Neural crest cell (in vitro differentiated cells): ENCODE measurements around the gene TEDC1. TPM values are rescaled to one million over a fixed set of nuclear protein-coding genes. Genes with fewer than 3 reads are reported as not detected.

Experiments used
- DNase-seq: peaks from one replicate; pipeline ENCODE4 v3.0.0; 2021; ENCODE audit warnings: low read depth, mixed read lengths, low spot score
- H3K27ac Mint-ChIP-seq: one replicate; pipeline ENCODE4 v1.8.0; 2021; ENCODE audit warnings: mild to moderate bottlenecking, mixed read lengths; ENCODE audit not compliant: unreplicated experiment
- H3K27me3 Mint-ChIP-seq: 2 replicates; pipeline ENCODE4 v1.8.0; 2021; ENCODE audit warnings: low read depth, mild to moderate bottlenecking, mixed read lengths
- H3K36me3 Mint-ChIP-seq: 2 replicates; pipeline ENCODE4 v1.8.0; 2021; ENCODE audit warnings: low read depth, mild to moderate bottlenecking, mixed read lengths
- H3K4me1 Mint-ChIP-seq: 2 replicates; pipeline ENCODE4 v1.8.0; 2021; ENCODE audit warnings: mixed read lengths
- H3K4me3 Mint-ChIP-seq: one replicate; pipeline ENCODE4 v1.8.0; 2021; ENCODE audit warnings: mild to moderate bottlenecking, mixed read lengths
- H3K9me3 Mint-ChIP-seq: 2 replicates; pipeline ENCODE4 v1.8.0; 2021; ENCODE audit warnings: mixed read lengths
- total RNA-seq: library from RNA; stranded (reverse); gene quantifications from 2 replicates; pipeline ENCODE4 v1.2.1, GENCODE V29; 2021
- TF ChIP-seq, protein P1 (sequence below): fragments of 200-600 bp; sonication (generic); conservative IDR thresholded peaks from 2 replicates; pipeline ENCODE4 v1.5.0; 2021; ENCODE audit warnings: antibody characterized with exemption, mild to moderate bottlenecking

Gene TEDC1
- total RNA-seq, 1 donor from 2014 or later, result 44.9 TPM

DNA sequence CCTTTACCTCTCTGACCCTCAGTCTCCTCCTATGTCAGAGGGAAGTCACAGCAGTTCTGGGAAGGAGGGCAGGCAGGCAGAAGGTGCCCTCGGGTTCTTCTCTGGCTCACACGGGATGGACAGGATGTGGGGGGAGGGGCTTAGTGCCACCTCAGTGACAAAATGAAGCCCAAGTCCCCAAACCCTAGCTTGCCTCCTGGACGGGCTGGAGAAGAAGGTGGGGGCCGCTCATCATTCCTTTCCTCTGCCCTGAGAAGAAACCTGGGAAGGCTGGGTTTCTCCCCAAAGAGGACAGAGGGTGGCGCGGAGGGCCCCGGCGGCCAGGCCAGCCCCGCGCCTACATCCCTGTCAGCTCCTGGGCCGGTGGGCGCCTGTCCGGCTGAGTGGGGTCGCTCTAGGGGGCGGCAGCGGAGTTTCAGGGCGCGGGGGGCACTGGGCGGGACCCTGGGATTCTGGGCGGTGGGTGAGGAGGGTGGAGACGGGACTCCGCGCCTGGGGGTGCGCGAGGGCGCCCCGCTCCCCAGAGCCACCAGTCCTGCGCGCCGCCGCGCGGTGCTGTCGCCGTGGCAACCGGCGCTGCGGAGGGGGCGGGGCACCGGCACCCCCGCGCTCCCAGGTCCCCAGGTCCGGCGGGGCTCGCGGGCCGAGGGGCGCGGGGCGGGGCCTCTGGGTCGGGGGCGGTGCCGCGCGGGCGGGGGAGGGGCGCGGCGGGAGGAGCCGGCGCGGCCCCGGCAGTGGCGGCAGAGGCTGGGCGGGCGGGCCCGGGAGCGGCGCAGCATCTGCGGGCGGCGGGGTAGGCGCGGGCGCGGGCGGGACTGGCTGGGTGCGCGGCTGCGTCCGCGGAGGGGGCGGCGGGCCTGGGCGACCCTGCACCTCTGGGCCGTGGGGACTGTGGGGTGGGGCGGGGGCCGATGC lies 35.1 kb downstream of the TEDC1 start, which contains the start of gene TMEM121:
Gene TMEM121, plus strand, starts transcription at position 723 of the 915 bp plus-strand sequence. CDS start 2,252 bp downstream, outside the sequence.
- no peak within 1 kb of the TSS for H3K27ac Mint-ChIP-seq
- peaks cover 32% of the 10 kb centered on the region for H3K27me3 Mint-ChIP-seq
- no peaks in the 10 kb centered on the region for H3K36me3 Mint-ChIP-seq
- no peaks in the 10 kb centered on the region for H3K9me3 Mint-ChIP-seq
- peak within 1 kb of the TSS; percentile 80 for H3K4me3 Mint-ChIP-seq
- TF ChIP-seq, protein P1, sequence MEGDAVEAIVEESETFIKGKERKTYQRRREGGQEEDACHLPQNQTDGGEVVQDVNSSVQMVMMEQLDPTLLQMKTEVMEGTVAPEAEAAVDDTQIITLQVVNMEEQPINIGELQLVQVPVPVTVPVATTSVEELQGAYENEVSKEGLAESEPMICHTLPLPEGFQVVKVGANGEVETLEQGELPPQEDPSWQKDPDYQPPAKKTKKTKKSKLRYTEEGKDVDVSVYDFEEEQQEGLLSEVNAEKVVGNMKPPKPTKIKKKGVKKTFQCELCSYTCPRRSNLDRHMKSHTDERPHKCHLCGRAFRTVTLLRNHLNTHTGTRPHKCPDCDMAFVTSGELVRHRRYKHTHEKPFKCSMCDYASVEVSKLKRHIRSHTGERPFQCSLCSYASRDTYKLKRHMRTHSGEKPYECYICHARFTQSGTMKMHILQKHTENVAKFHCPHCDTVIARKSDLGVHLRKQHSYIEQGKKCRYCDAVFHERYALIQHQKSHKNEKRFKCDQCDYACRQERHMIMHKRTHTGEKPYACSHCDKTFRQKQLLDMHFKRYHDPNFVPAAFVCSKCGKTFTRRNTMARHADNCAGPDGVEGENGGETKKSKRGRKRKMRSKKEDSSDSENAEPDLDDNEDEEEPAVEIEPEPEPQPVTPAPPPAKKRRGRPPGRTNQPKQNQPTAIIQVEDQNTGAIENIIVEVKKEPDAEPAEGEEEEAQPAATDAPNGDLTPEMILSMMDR, result no peak
- peak; percentile 38 for DNase-seq
- H3K4me1 Mint-ChIP-seq, result no peaks in the 10 kb centered on the region

DNA sequence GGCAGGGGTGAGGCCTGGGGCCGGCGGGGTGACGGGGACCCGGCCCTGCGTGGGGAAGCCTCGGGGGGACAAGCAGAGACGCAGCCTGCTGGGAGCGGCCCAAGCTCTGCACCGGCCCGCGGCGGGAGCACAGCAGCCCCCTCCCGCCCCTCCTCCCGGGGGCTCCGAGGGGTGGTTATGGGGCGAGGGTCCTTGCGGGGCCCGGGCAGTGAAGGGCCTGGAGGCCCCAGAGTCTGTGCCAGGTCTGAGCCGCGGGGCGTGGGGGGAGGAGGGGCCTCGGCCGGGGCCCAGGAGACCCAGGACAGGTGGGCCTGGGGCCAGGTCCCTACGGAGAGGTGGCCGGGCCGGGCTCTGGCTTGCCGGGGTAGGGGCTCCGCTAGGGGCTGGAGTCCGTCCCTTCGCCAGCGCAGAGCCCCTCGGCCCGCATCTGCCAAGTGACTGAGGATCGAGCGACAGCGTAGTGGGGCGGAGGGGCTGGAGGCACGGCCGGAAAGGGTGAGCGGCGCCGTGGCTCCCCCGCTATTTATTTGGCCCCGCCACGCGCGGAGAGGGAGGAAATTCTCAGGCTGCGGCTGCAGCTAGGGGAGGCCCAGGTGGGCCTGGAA lies 35.8 kb downstream of the TEDC1 start:
- TF ChIP-seq, protein P1, result no peak
- H3K9me3 Mint-ChIP-seq, result no peaks in the 10 kb centered on the region
- no peak for DNase-seq
- H3K36me3 Mint-ChIP-seq, result no peaks in the 10 kb centered on the region
- H3K4me3 Mint-ChIP-seq, result peak overlapping the region; percentile 72
- H3K27me3 Mint-ChIP-seq, result peaks cover 27% of the 10 kb centered on the region
- H3K4me1 Mint-ChIP-seq, result no peaks in the 10 kb centered on the region
- no peak overlapping the region for H3K27ac Mint-ChIP-seq

DNA sequence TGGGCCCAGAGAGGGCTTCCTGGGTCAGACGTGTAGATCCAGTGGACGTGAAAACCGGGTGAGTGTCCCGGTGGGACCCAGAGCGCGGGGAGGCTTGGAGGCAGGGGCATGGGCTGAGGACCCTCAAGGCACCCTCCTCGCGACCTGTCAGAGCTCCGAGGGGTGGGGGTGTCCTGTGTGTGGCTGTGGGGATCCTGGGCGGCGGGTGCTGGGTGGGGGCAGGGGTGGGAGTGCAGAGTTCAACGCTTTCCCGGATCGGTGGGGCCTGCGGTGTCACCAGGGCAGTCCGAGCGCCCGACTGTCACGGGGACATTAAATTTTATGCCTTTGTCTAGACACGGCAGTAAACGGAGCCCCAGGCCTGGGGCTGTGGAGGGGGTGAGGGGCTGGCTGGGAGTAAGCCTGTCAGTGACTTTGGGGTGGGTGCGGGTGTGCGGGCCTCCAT lies 36.4 kb downstream of the TEDC1 start:
- Mint-ChIP-seq H3K9me3 (no peaks in the 10 kb centered on the region), H3K27ac (no peak overlapping the region), H3K4me1 (no peaks in the 10 kb centered on the region), H3K36me3 (no peaks in the 10 kb centered on the region), H3K27me3 (peaks cover 25% of the 10 kb centered on the region), H3K4me3 (peak overlapping the region; percentile 72)
- TF ChIP-seq, protein P1, result no peak
- DNase-seq, result no peak

DNA sequence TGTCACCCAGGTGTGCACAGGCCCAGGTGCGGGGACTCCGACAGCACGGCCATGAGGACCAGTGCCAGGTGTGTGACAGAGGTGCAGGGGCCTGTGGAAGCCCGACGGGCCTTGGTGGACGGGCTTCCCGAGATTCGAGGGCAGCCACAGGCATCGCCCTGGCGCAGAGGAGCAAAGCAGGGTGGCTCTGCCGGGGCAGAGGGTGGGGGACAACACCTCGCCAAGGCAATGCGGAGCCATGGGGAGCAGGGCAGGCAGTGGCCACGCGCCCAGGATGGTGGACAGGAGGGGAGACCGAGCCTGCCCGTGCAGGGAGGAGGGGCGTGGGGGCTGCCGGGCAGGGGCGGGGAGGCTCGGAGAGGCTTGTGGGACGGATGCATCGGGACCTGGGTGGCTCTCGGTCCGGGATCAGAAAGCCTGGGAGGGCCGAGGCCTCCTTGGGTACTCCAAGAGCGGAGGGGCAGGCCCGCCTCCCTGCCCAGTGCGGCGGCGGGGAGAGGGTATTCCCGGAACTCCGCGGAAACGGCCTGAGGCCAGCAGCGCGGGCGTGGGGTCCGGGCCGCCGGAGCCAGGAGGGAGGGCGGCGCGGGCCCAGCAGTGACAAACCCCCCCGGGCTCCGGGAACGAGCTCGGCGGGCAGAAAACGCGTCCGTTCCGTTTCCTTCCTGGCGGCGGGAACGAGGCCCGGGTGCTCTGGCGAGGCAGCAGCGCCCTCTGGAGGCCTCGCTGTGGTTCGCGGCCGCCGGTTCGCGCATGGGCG lies 37.0 kb downstream of the TEDC1 start:
- H3K36me3 Mint-ChIP-seq, result no peaks in the 10 kb centered on the region
- TF ChIP-seq, protein P1, result peak; percentile 85
- peaks cover 4% of the 10 kb centered on the region for H3K4me1 Mint-ChIP-seq
- peak overlapping the region; percentile 72 for H3K4me3 Mint-ChIP-seq
- peaks cover 25% of the 10 kb centered on the region for H3K27me3 Mint-ChIP-seq
- no peak overlapping the region for H3K27ac Mint-ChIP-seq
- peak; percentile 79 for DNase-seq
- H3K9me3 Mint-ChIP-seq, result no peaks in the 10 kb centered on the region

DNA sequence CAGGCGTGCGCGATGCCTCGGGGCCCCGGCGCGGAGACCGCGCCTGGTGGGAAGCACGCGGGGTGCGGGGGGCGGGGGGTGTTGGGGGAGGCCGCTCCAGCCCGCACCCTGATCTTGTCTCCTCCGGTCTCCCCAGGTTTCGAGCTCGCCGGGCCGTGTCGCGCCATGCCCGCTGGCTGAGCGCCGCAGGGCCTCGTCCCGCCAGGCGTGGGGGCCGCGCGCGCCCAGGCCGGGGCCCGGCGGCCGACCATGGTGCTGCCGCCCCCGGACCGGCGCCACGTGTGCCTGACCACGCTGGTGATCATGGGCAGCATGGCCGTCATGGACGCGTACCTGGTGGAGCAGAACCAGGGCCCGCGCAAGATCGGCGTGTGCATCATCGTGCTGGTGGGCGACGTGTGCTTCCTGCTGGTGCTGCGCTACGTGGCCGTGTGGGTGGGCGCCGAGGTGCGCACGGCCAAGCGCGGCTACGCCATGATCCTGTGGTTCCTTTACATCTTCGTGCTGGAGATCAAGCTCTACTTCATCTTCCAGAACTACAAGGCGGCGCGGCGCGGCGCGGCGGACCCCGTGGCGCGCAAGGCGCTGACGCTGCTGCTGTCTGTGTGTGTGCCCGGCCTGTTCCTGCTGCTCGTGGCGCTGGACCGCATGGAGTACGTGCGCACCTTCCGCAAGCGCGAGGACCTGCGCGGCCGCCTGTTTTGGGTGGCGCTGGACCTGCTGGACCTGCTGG lies 37.7 kb downstream of the TEDC1 start:
- peaks cover 4% of the 10 kb centered on the region for H3K4me1 Mint-ChIP-seq
- peaks cover 22% of the 10 kb centered on the region for H3K27me3 Mint-ChIP-seq
- DNase-seq, result no peak
- TF ChIP-seq, protein P1, result no peak
- H3K9me3 Mint-ChIP-seq, result no peaks in the 10 kb centered on the region
- H3K36me3 Mint-ChIP-seq, result no peaks in the 10 kb centered on the region
- peak overlapping the region; percentile 41 for H3K4me3 Mint-ChIP-seq
- no peak overlapping the region for H3K27ac Mint-ChIP-seq
